AG10803 (cell line): ENCODE results near the gene CCDC51.
"Not testable (repeated sequence)": the region's sequence is repeated elsewhere in the genome, so short reads cannot be mapped to it uniquely, and the experiment has no call there.

ENCODE experiments used
- DNase-seq: peaks from one replicate; pipeline ENCODE4 v3.0.0; 2010; ENCODE audit warnings: low read depth
- H3K4me3 ChIP-seq: 2 replicates; pipeline ENCODE4 v1.5.1; 2011; ENCODE audit warnings: mild to moderate bottlenecking, low read length, control low read depth
- CTCF ChIP-seq: conservative IDR thresholded peaks from 2 replicates; pipeline ENCODE4 v1.5.1; 2011; ENCODE audit warnings: mild to moderate bottlenecking, low read length, control low read depth, inconsistent platforms

CCDC51 gene

GRCh38 chr3:48465237-48465530, 25.3 kb upstream of the CCDC51 start:
- TF ChIP-seq CTCF = no peak
- no peak overlapping the region for H3K4me3 ChIP-seq
- DNase-seq = no peak

GRCh38 chr3:48464713-48465221, 24.8 kb upstream of the CCDC51 start:
- no peak overlapping the region for H3K4me3 ChIP-seq
- TF ChIP-seq CTCF = no peak
- no peak for DNase-seq

GRCh38 chr3:48463703-48464102, 23.8 kb upstream of the CCDC51 start:
- no peak for TF ChIP-seq CTCF
- H3K4me3 ChIP-seq = no peak overlapping the region
- no peak for DNase-seq

- DNase-seq, H3K4me3 ChIP-seq: not testable (repeated sequence)
Measured at GRCh38 chr3:48461767-48462166, 21.8 kb upstream of the CCDC51 start.

GRCh38 chr3:48460517-48460902, 20.6 kb upstream of the CCDC51 start:
- TF ChIP-seq CTCF = no peak
- no peak overlapping the region for H3K4me3 ChIP-seq
- DNase-seq = no peak

GRCh38 chr3:48459773-48460516, 20.0 kb upstream of the CCDC51 start:
- no peak for TF ChIP-seq CTCF
- DNase-seq = no peak
- H3K4me3 ChIP-seq = no peak overlapping the region

- DNase-seq = no peak
- no peak overlapping the region for H3K4me3 ChIP-seq
- no peak for TF ChIP-seq CTCF
Measured at GRCh38 chr3:48459331-48459730, 19.4 kb upstream of the CCDC51 start.
